Activated naive CD4-positive, alpha-beta T cell treated with Interleukin-2 at 50 U/mL for 16 hours (primary cell): ENCODE data around the gene LAMA5.

Source experiments
- DNase-seq: peaks from one replicate; pipeline ENCODE4 v3.0.0-alpha.2; 2020

LAMA5 gene

GRCh38 chr20:62367136-62367632 is at the start of gene LAMA5:
TSS of gene LAMA5 (minus strand) at chr20:62367312. CDS start at chr20:62367245, 67 bp downstream.
- DNase-seq = peak; percentile 13

GRCh38 chr20:62415354-62416111 is 48.4 kb upstream of the LAMA5 start:
- no peak for DNase-seq

GRCh38 chr20:62413896-62414481 is 46.9 kb upstream of the LAMA5 start:
- DNase-seq = no peak

- DNase-seq = no peak
Measured at GRCh38 chr20:62413025-62413570, 46.0 kb upstream of the LAMA5 start.

- DNase-seq = no peak
Measured at GRCh38 chr20:62412194-62413024, 45.3 kb upstream of the LAMA5 start.

GRCh38 chr20:62411479-62412193 is 44.5 kb upstream of the LAMA5 start:
- DNase-seq = no peak

GRCh38 chr20:62410746-62411478 is 43.8 kb upstream of the LAMA5 start:
- no peak for DNase-seq

- DNase-seq = peak; percentile 35
Measured at GRCh38 chr20:62409931-62410745, 43.0 kb upstream of the LAMA5 start.

- DNase-seq = no peak
Measured at GRCh38 chr20:62409086-62409853, 42.2 kb upstream of the LAMA5 start.

GRCh38 chr20:62408640-62409039 is 41.5 kb upstream of the LAMA5 start:
- DNase-seq = no peak

- DNase-seq = no peak
Measured at GRCh38 chr20:62408055-62408454, 40.9 kb upstream of the LAMA5 start.

GRCh38 chr20:62407221-62407992 is 40.3 kb upstream of the LAMA5 start, which contains the start of gene CABLES2:
TSS of gene CABLES2 (minus strand) at chr20:62407285. CDS start at chr20:62407276, 9 bp downstream.
- DNase-seq = peak; percentile 91

- no peak for DNase-seq
Measured at GRCh38 chr20:62406635-62407176, 39.6 kb upstream of the LAMA5 start.

- no peak for DNase-seq
Measured at GRCh38 chr20:62405981-62406513, 38.9 kb upstream of the LAMA5 start.

GRCh38 chr20:62405108-62405980 is 38.2 kb upstream of the LAMA5 start:
- no peak for DNase-seq

- no peak for DNase-seq
Measured at GRCh38 chr20:62404761-62405107, 37.6 kb upstream of the LAMA5 start.

GRCh38 chr20:62404112-62404665 is 37.1 kb upstream of the LAMA5 start:
- DNase-seq = no peak
